CD14-positive monocyte (primary cell): ENCODE data around the gene LRRN4. TPM values are rescaled to one million over a fixed set of nuclear protein-coding genes. Genes with fewer than 3 reads are reported as not detected.
A peak's percentile ranks its signal among the peaks of the same experiment; 100 is the strongest.

Source experiments
- DNase-seq, 3 donors: peaks; one replicate each; pipeline ENCODE4 v3.0.0-alpha.2; 2011 to 2022
- H2AFZ ChIP-seq: 2 replicates; pipeline ENCODE4 v1.6.0; 2012; ENCODE audit warnings: mild to moderate bottlenecking, low read depth, low read length, inconsistent platforms; ENCODE audit not compliant: insufficient read depth, poor library complexity, severe bottlenecking
- H3K27ac ChIP-seq, 2 donors: 1 replicate in 1 of 2; 2 replicates in 1 of 2; pipeline ENCODE4 v1.5.1; 2012 to 2013; ENCODE audit warnings: low read length in 2 of 2, control low read depth in 1 of 2, inconsistent platforms in 1 of 2, low read depth in 1 of 2, mild to moderate bottlenecking in 1 of 2
- H3K27me3 ChIP-seq, 2 donors: one replicate each; pipeline versions ENCODE4 v1.6.0 to v1.6.1; 2011 to 2013; ENCODE audit warnings: low read length in 2 of 2; ENCODE audit not compliant: control insufficient read depth in 2 of 2, insufficient read depth in 2 of 2
- H3K36me3 ChIP-seq, 2 donors: replicated peaks in 1 of 2; 1 replicate in 1 of 2; 2 replicates in 1 of 2; pipeline versions ENCODE4 v1.5.1 to v1.6.1; 2012 to 2013; ENCODE audit warnings: low read length in 2 of 2, control low read depth in 1 of 2, inconsistent platforms in 1 of 2, mild to moderate bottlenecking in 1 of 2; ENCODE audit not compliant: insufficient read depth in 2 of 2, control insufficient read depth in 1 of 2
- H3K4me1 ChIP-seq, 2 donors: 1 replicate in 1 of 2; 2 replicates in 1 of 2; pipeline versions ENCODE4 v1.5.1 to v1.6.1; 2012 to 2013; ENCODE audit warnings: low read length in 2 of 2, control low read depth in 1 of 2, inconsistent platforms in 1 of 2, mild to moderate bottlenecking in 1 of 2, moderate library complexity in 1 of 2; ENCODE audit not compliant: insufficient read depth in 2 of 2, control insufficient read depth in 1 of 2
- H3K4me2 ChIP-seq: replicated peaks from 2 replicates; pipeline ENCODE3; 2012; ENCODE audit warnings: low read length, moderate library complexity, mild to moderate bottlenecking; ENCODE audit not compliant: poor library complexity, severe bottlenecking; ENCODE audit errors: extremely low read depth
- H3K4me3 ChIP-seq, 3 experiments: fragments of 200-600 bp in 1 of 3; sonication (generic) in 1 of 3; replicated peaks in 1 of 3; 1 replicate in 2 of 3; 2 replicates in 1 of 3; pipeline ENCODE4 v1.5.1; 2011 to 2013; ENCODE audit warnings: low read length in 3 of 3, mild to moderate bottlenecking in 3 of 3, control low read depth in 2 of 3, low read depth in 2 of 3, inconsistent platforms in 1 of 3, moderate library complexity in 1 of 3
- H3K79me2 ChIP-seq: 2 replicates; pipeline ENCODE4 v1.6.0; 2012; ENCODE audit warnings: mild to moderate bottlenecking, control low read depth, inconsistent platforms, low read length, moderate library complexity; ENCODE audit not compliant: insufficient read depth
- H3K9ac ChIP-seq: 2 replicates; pipeline ENCODE4 v1.6.0; 2017; ENCODE audit warnings: low read length, mild to moderate bottlenecking; ENCODE audit not compliant: insufficient read depth, poor library complexity, severe bottlenecking
- H3K9me3 ChIP-seq, 2 donors: replicated peaks in 1 of 2; 1 replicate in 1 of 2; 2 replicates in 1 of 2; pipeline versions ENCODE4 v1.5.1 to v1.6.1; 2012 to 2013; ENCODE audit warnings: low read length in 2 of 2, control low read depth in 1 of 2; ENCODE audit not compliant: control insufficient read depth in 1 of 2, insufficient read depth in 1 of 2
- H4K20me1 ChIP-seq: 2 replicates; pipeline ENCODE4 v1.6.0; 2012; ENCODE audit warnings: mild to moderate bottlenecking, low read length, control low read depth, moderate library complexity; ENCODE audit not compliant: insufficient read depth
- H3K27ac Mint-ChIP-seq, 7 donors: one replicate each; pipeline ENCODE4 v1.8.0; 2020; ENCODE audit warnings: mild to moderate bottlenecking in 7 of 7, mixed read lengths in 7 of 7, moderate library complexity in 6 of 7, inconsistent platforms in 2 of 7
- H3K27me3 Mint-ChIP-seq, 3 donors: one replicate each; pipeline ENCODE4 v1.8.0; 2021 to 2022; ENCODE audit warnings: low read depth in 3 of 3, mild to moderate bottlenecking in 3 of 3, mixed read lengths in 3 of 3, moderate library complexity in 3 of 3, inconsistent platforms in 1 of 3
- H3K36me3 Mint-ChIP-seq, 2 donors: one replicate each; pipeline ENCODE4 v1.8.0; 2020; ENCODE audit warnings: mixed read lengths in 2 of 2, inconsistent platforms in 1 of 2, mild to moderate bottlenecking in 1 of 2
- H3K4me1 Mint-ChIP-seq: one replicate; pipeline ENCODE4 v1.8.0; 2020; ENCODE audit warnings: mild to moderate bottlenecking, mixed read lengths
- H3K4me3 Mint-ChIP-seq, 2 donors: one replicate each; pipeline ENCODE4 v1.8.0; 2020; ENCODE audit warnings: mild to moderate bottlenecking in 2 of 2, mixed read lengths in 2 of 2, moderate library complexity in 1 of 2
- H3K9me3 Mint-ChIP-seq, 7 donors: one replicate each; pipeline ENCODE4 v1.8.0; 2020 to 2022; ENCODE audit warnings: mixed read lengths in 7 of 7, mild to moderate bottlenecking in 6 of 7, moderate library complexity in 6 of 7, inconsistent platforms in 2 of 7
- CTCF ChIP-seq: fragments of 200-600 bp; IDR thresholded peaks from one replicate; pipeline ENCODE4 v1.8.0; 2022; ENCODE audit warnings: antibody characterized with exemption, mild to moderate bottlenecking
- WGBS: methylation state at CpG from one replicate; pipeline ENCODE4 v1.1.5; 2013; ENCODE audit warnings: missing lambda C conversion rate; ENCODE audit not compliant: insufficient coverage; 5-methylcytosine and 5-hydroxymethylcytosine counted together
- intact Hi-C, 2 donors: fragments of 100-400 bp; cut with micrococcal nuclease; formaldehyde crosslinking; loops; one replicate each; pipeline versions ENCODE4 v1.15.0 to v1.15.1; 2023
- polyA minus RNA-seq: library from RNA; depleted of rRNA, polyadenylated mRNA; stranded (reverse); fragments of >200 nt; gene quantifications from 2 replicates; pipeline ENCODE4 v1.2.3, GENCODE V29; 2012
- polyA plus RNA-seq, 3 donors: library from polyadenylated mRNA; depleted of rRNA in 1 of 3; unstranded in 2 of 3; stranded (reverse) in 1 of 3; fragments of 300-500 nt in 2 of 3; fragments of >200 nt in 1 of 3; fragmentation: Illumina TruSeq in 2 of 3; gene quantifications; 1 replicate in 2 of 3; 2 replicates in 1 of 3; pipeline ENCODE4 v1.2.3, GENCODE V29; 2012 to 2021
- total RNA-seq, 12 experiments: library from RNA in 1 of 12; stranded (reverse) in 1 of 12; fragments of 120-200 nt in 1 of 12; gene quantifications; one replicate each; pipeline ENCODE4 v1.2.4 and lab custom pipeline; 2013 to 2026; ENCODE audit warnings: mixed read lengths in 6 of 12, inconsistent platforms in 1 of 12

Gene LRRN4
- not detected for total RNA-seq (2013)
- not detected for polyA plus RNA-seq
- not detected in 2 replicates for polyA minus RNA-seq
- total RNA-seq (lab: John Stamatoyannopoulos, UW) = 0 to 0.69 (median 0.03) reads per million in 11 experiments

- Histone ChIP-seq H3K27ac (no peak within 1 kb of the TSS), H3K4me1 (peaks cover 4 to 10% of the 10 kb centered on the region in 2 donors), H3K4me3 (no peak within 1 kb of the TSS), H3K27me3 (peaks cover 38 to 57% of the 10 kb centered on the region in 2 donors), H3K9ac (no peak within 1 kb of the TSS), H3K79me2 (no peaks in the 10 kb centered on the region), H3K9me3 (peaks cover 0 to 8% of the 10 kb centered on the region in 2 donors), H2AFZ (no peak within 1 kb of the TSS), H3K4me2 (no peak within 1 kb of the TSS), H4K20me1 (no peaks in the 10 kb centered on the region), H3K36me3 (no peaks in the 10 kb centered on the region)
- peaks cover 15% of the 10 kb centered on the region for H3K4me1 Mint-ChIP-seq
- H3K4me3 Mint-ChIP-seq = peak within 1 kb of the TSS in 1 of 2 donors; percentile 84
- peaks cover 47 to 62% (median 50%) of the 10 kb centered on the region in 3 donors for H3K27me3 Mint-ChIP-seq
- peaks cover 0 to 3% of the 10 kb centered on the region in 2 donors for H3K36me3 Mint-ChIP-seq
- TF ChIP-seq CTCF = no peak
- no peak for DNase-seq
- peaks cover 0 to 11% (median 0%) of the 10 kb centered on the region in 7 donors for H3K9me3 Mint-ChIP-seq
- intact Hi-C loops = no loop called here
- WGBS = 88% methylated on average over 6 of the region's 13 CpGs
- peak within 1 kb of the TSS in 2 of 7 donors; percentile 8 to 62 for H3K27ac Mint-ChIP-seq
Measured at GRCh38 chr20:6053776-6054688, at the start of gene LRRN4. Gene LRRN4, minus strand, starts transcription at chr20:6054060. Its CDS starts 1,261 bp downstream, at chr20:6052799.

- WGBS = no CpG with 5 or more reads among the region's 1 CpG
- H3K4me3 Mint-ChIP-seq = no peak overlapping the region
- no peaks in the 10 kb centered on the region for H3K9me3 ChIP-seq
Measured at GRCh38 chr20:6103301-6103700, 49.4 kb upstream of the LRRN4 start.

More at GRCh38 chr20:6103301-6103700, 49.4 kb upstream of the LRRN4 start:
- no peak for DNase-seq
- no peaks in the 10 kb centered on the region for H3K36me3 ChIP-seq
- no peaks in the 10 kb centered on the region for H3K79me2 ChIP-seq
- no peak for TF ChIP-seq CTCF
- Mint-ChIP-seq H3K9me3 (no peaks in the 10 kb centered on the region), H3K36me3 (no peaks in the 10 kb centered on the region), H3K4me1 (peaks cover 10% of the 10 kb centered on the region), H3K27ac (no peak overlapping the region), H3K27me3 (peaks cover 0 to 7% (median 0%) of the 10 kb centered on the region in 3 donors)
- H3K4me1 ChIP-seq = peaks cover 0 to 8% of the 10 kb centered on the region in 2 donors
- intact Hi-C loops = no loop called here
- H3K27ac ChIP-seq = no peak overlapping the region
- H3K4me3 ChIP-seq = no peak overlapping the region
- no peaks in the 10 kb centered on the region for H3K27me3 ChIP-seq
- H3K9ac ChIP-seq = no peak overlapping the region
- no peak overlapping the region for H3K4me2 ChIP-seq
- no peaks in the 10 kb centered on the region for H4K20me1 ChIP-seq
- H2AFZ ChIP-seq = no peak overlapping the region
